ENCODE data around the gene PPP2R2B. TPM values are rescaled to one million over a fixed set of nuclear protein-coding genes. Genes with fewer than 3 reads are reported as not detected.

Gene PPP2R2B
- total RNA-seq, 1 experiment from 2014 or later, result 20.3 TPM

DNA sequence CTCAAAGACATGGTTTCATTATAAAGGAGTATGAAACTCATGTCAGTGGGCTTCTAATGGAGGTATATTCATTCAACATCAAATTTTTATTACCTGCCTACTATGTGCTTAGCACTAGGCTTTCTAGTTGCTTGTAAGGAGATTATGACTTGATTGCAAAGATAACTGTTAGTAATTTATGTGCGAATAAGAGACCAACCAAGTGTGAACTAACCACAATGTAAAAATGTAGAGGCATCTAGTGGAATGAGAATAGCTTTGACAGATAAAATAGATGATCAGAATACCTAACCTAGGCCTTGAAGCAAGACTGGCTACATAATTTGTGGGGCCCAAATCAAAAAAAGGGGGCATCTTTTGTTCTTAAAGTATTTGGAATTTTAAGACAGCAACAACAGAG is 13.0 kb upstream of the PPP2R2B start (continued):
- TF ChIP-seq, protein P1, sequence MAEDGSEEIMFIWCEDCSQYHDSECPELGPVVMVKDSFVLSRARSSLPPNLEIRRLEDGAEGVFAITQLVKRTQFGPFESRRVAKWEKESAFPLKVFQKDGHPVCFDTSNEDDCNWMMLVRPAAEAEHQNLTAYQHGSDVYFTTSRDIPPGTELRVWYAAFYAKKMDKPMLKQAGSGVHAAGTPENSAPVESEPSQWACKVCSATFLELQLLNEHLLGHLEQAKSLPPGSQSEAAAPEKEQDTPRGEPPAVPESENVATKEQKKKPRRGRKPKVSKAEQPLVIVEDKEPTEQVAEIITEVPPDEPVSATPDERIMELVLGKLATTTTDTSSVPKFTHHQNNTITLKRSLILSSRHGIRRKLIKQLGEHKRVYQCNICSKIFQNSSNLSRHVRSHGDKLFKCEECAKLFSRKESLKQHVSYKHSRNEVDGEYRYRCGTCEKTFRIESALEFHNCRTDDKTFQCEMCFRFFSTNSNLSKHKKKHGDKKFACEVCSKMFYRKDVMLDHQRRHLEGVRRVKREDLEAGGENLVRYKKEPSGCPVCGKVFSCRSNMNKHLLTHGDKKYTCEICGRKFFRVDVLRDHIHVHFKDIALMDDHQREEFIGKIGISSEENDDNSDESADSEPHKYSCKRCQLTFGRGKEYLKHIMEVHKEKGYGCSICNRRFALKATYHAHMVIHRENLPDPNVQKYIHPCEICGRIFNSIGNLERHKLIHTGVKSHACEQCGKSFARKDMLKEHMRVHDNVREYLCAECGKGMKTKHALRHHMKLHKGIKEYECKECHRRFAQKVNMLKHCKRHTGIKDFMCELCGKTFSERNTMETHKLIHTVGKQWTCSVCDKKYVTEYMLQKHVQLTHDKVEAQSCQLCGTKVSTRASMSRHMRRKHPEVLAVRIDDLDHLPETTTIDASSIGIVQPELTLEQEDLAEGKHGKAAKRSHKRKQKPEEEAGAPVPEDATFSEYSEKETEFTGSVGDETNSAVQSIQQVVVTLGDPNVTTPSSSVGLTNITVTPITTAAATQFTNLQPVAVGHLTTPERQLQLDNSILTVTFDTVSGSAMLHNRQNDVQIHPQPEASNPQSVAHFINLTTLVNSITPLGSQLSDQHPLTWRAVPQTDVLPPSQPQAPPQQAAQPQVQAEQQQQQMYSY (CRISPR knock-in tag; IDR thresholded peaks at IDR 0.05), result no peak
- TF ChIP-seq ZNF416 (CRISPR knock-in tag; IDR thresholded peaks at IDR 0.05), result no peak
- TF ChIP-seq ATF6 (CRISPR knock-in tag; IDR thresholded peaks at IDR 0.05), result no peak

DNA sequence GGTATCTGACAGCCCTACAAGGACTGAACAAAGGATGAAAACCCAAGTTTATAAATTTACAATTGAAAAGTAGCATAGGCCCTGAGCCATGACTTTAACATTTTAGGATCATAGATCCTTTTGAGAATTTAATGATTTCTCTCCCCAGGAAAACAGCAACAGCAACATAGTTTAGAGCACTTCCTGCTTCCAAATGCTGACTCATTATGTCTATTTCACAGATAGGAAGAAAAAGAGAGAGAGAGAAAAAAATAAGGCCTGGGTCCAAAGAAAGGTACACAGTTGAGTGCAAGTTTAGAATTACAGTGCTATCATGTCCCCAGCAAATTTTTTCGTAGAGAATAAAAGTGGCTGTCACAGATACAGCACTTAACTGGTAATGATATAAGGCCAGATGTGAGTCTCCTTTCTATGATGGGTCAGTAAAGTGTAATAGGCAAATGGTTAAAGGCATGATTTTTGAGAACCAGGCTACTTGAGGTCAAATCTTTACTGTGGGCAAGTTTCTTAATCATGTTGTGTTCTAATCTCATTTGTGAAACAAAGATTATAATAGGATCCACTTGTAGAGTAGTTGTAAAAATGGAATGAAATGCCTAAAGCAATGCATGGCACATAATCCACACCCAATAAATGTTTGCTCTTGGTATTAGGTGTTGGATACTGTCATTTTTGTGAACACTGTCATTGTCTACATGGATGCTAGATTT is 12.3 kb upstream of the PPP2R2B start:
- Mint-ChIP-seq H3K36me3 (no peaks in the 10 kb centered on the region), H3K4me1 (peaks cover 36% of the 10 kb centered on the region), H3K4me3 (no peak overlapping the region), H3K9me3 (no peaks in the 10 kb centered on the region), H3K27ac (no peak overlapping the region), H3K27me3 (ENCODE audit: low read depth) (peaks cover 18% of the 10 kb centered on the region)
- ATAC-seq, result no peak
- DNase-seq (ENCODE audit: low spot score), result no peak
- POLR2A ChIA-PET, result no interaction called here
- CTCF ChIA-PET, result no interaction called here
- no peak for TF ChIP-seq GTF2I (CRISPR knock-in tag; conservative IDR thresholded peaks at IDR 0.05)
- TF ChIP-seq, protein P2, sequence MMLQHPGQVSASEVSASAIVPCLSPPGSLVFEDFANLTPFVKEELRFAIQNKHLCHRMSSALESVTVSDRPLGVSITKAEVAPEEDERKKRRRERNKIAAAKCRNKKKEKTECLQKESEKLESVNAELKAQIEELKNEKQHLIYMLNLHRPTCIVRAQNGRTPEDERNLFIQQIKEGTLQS (CRISPR knock-in tag; conservative IDR thresholded peaks at IDR 0.05), result no peak
- TF ChIP-seq ATF1 (CRISPR knock-in tag; IDR thresholded peaks at IDR 0.05), result no peak
- no peak for TF ChIP-seq NFATC4 (CRISPR knock-in tag; IDR thresholded peaks at IDR 0.05)
- TF ChIP-seq ZNF532 (CRISPR knock-in tag; IDR thresholded peaks at IDR 0.05; ENCODE audit: borderline replicate concordance), result no peak
- no peak for TF ChIP-seq SP1 (CRISPR knock-in tag; conservative IDR thresholded peaks at IDR 0.05)
- TF ChIP-seq TEAD1 (CRISPR knock-in tag; IDR thresholded peaks at IDR 0.05), result no peak
- TF ChIP-seq GRHL2 (CRISPR knock-in tag; IDR thresholded peaks at IDR 0.05; ENCODE audit: insufficient replicate concordance, severe bottlenecking), result no peak
- TF ChIP-seq E2F1 (CRISPR knock-in tag; IDR thresholded peaks at IDR 0.05), result no peak
- TF ChIP-seq, protein P3, sequence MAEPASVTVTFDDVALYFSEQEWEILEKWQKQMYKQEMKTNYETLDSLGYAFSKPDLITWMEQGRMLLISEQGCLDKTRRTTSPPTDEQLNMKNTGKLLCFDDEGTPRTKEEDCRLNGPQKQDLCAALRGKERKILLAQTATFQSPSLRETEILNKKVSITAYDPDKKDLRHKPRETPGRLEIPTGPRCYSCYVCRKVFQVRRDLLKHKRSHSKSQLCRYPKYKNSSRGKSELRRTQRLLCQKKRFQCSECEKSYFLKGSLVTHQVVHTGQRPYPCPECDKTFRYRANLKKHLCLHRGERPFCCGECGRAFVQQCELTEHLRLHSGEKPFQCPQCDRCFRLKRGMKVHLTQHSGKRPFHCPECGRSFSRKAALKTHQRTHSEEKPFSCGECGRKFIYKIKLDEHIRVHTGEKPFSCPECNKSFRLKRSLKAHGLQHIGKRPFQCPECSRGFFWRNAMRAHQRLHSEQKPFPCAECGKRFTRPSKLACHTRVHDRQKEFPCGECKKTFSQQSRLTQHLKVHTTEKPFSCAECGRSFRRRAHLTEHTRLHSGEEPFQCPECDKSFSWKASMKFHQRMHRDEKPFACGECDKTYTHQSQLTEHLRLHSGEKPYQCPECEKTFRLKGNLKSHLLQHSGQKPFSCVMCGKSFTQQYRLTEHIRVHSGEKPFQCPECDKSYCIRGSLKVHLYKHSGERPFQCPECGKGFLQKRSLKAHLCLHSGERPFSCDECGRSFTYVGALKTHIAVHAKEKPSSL (CRISPR knock-in tag; conservative IDR thresholded peaks at IDR 0.05), result no peak
- TF ChIP-seq ATF6 (CRISPR knock-in tag; IDR thresholded peaks at IDR 0.05), result no peak
- TF ChIP-seq MXD4 (CRISPR knock-in tag; IDR thresholded peaks at IDR 0.05; ENCODE audit: borderline replicate concordance), result no peak
- no peak for TF ChIP-seq EMX1 (CRISPR knock-in tag; IDR thresholded peaks at IDR 0.05)
- TF ChIP-seq, protein P4, sequence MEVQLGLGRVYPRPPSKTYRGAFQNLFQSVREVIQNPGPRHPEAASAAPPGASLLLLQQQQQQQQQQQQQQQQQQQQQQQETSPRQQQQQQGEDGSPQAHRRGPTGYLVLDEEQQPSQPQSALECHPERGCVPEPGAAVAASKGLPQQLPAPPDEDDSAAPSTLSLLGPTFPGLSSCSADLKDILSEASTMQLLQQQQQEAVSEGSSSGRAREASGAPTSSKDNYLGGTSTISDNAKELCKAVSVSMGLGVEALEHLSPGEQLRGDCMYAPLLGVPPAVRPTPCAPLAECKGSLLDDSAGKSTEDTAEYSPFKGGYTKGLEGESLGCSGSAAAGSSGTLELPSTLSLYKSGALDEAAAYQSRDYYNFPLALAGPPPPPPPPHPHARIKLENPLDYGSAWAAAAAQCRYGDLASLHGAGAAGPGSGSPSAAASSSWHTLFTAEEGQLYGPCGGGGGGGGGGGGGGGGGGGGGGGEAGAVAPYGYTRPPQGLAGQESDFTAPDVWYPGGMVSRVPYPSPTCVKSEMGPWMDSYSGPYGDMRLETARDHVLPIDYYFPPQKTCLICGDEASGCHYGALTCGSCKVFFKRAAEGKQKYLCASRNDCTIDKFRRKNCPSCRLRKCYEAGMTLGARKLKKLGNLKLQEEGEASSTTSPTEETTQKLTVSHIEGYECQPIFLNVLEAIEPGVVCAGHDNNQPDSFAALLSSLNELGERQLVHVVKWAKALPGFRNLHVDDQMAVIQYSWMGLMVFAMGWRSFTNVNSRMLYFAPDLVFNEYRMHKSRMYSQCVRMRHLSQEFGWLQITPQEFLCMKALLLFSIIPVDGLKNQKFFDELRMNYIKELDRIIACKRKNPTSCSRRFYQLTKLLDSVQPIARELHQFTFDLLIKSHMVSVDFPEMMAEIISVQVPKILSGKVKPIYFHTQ (CRISPR knock-in tag; IDR thresholded peaks at IDR 0.05), result no peak
